Measurements from ENCODE around the gene FBXO41.

DNA sequence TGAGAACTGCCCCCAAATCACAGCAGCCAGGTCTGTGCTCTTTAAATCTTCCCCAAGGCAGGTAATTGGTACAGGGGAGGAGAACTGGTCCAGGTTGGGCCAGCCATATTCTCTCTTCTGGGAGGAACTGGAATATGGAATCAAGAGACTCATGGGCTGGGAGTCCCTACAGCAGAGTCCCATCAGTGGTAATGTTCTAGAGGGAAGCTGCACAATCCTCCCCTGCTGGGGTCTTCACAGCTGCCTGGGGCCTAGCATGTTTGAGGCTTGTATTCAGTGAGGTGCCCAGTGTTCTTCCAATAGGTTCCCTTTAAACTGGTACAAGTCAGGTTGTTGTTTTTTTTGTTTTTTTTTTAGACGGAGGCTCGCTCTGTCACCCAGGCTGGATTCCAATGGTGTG lies 30.2 kb upstream of the FBXO41 start:
- TF ChIP-seq, protein P1, sequence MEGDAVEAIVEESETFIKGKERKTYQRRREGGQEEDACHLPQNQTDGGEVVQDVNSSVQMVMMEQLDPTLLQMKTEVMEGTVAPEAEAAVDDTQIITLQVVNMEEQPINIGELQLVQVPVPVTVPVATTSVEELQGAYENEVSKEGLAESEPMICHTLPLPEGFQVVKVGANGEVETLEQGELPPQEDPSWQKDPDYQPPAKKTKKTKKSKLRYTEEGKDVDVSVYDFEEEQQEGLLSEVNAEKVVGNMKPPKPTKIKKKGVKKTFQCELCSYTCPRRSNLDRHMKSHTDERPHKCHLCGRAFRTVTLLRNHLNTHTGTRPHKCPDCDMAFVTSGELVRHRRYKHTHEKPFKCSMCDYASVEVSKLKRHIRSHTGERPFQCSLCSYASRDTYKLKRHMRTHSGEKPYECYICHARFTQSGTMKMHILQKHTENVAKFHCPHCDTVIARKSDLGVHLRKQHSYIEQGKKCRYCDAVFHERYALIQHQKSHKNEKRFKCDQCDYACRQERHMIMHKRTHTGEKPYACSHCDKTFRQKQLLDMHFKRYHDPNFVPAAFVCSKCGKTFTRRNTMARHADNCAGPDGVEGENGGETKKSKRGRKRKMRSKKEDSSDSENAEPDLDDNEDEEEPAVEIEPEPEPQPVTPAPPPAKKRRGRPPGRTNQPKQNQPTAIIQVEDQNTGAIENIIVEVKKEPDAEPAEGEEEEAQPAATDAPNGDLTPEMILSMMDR (IDR thresholded peaks at IDR 0.05; ENCODE audit: low read length): no peak
- no peak for TF ChIP-seq EZH2 (optimal IDR thresholded peaks at IDR 0.05; ENCODE audit: low read depth, low read length)
- no peak for TF ChIP-seq EZH2phosphoT487 (IDR thresholded peaks at IDR 0.05; ENCODE audit: low read length)

Measured in MM.1S (cell line).